HCT116 (cell line): Measurements from ENCODE around the gene BBLN.

Source experiments
- CEBPB ChIP-seq: IDR thresholded peaks from 2 replicates; pipeline ENCODE4 v1.6.1; 2012; ENCODE audit warnings: low read depth
- CTCF ChIP-seq, 3 experiments: fragments of 200-600 bp in 1 of 3; sonication (generic) in 1 of 3; IDR thresholded peaks in 2 of 3; conservative IDR thresholded peaks in 1 of 3; 2 replicates each; pipeline ENCODE4 v1.5.1; 2012 to 2017; ENCODE audit warnings: low read depth in 2 of 3, low read length in 2 of 3, antibody characterized with exemption in 1 of 3, borderline replicate concordance in 1 of 3, control low read depth in 1 of 3, mild to moderate bottlenecking in 1 of 3, mixed read lengths in 1 of 3, mixed run types in 1 of 3, moderate library complexity in 1 of 3; ENCODE audit not compliant: insufficient read depth in 1 of 3
- EZH2 ChIP-seq: fragments of 200-600 bp; sonication (generic); IDR thresholded peaks from 2 replicates; pipeline ENCODE4 v1.6.1; 2017; ENCODE audit warnings: antibody characterized with exemption, mixed run types
- POLR2A ChIP-seq: IDR thresholded peaks from 2 replicates; pipeline ENCODE4 v1.7.0; 2011; ENCODE audit warnings: borderline replicate concordance; ENCODE audit not compliant: insufficient read depth, insufficient read length; ENCODE audit errors: extremely low read depth
- RAD21 ChIP-seq: IDR thresholded peaks from 2 replicates; pipeline ENCODE4 v1.6.1; 2012; ENCODE audit warnings: low read depth, mild to moderate bottlenecking
- SP1 ChIP-seq: IDR thresholded peaks from 2 replicates; pipeline ENCODE4 v1.6.1; 2012; ENCODE audit warnings: low read depth
- TCF7L2 ChIP-seq: IDR thresholded peaks from 2 replicates; pipeline ENCODE4 v1.7.0; 2011; ENCODE audit warnings: borderline replicate concordance, inconsistent platforms; ENCODE audit not compliant: insufficient read depth, insufficient read length; ENCODE audit errors: extremely low read depth
- ZFX ChIP-seq: fragments of 450-650 bp; IDR thresholded peaks from 2 replicates; pipeline ENCODE4 v1.6.1; 2017
- ZNF274 ChIP-seq: fragments of 200-500 bp; sonication (Bioruptor generic); IDR thresholded peaks from 2 replicates; pipeline ENCODE4 v1.6.1; 2014; ENCODE audit warnings: mild to moderate bottlenecking, low read depth, low read length, inconsistent platforms
- TF ChIP-seq, protein P1 (sequence below): IDR thresholded peaks from 2 replicates; pipeline ENCODE4 v1.6.1; 2012; ENCODE audit warnings: low read depth

DNA sequence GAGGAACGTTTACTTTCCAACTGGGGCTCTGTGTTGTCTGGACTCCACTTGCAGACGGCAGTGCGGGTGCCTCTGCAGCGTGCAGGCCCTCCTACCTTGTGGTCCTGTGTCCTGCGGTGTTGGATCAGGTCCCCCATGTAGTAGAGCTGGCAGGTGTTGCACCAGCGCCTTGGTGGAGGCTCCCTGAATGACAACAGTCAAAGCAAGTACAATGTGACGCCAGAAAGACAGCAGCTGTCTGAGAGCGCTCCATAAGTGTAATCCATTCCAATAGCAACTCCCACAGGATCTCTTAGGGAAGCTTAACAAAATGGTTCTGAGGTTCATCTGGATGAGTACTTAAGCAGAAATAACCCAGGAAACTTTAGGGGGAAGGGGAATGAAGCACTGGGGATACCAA, 9.9 kb downstream of the BBLN start:
- TF ChIP-seq RAD21: no peak
- TF ChIP-seq CTCF (IDR thresholded peaks at IDR 0.05 in 2 of 3, conservative IDR thresholded peaks at IDR 0.05 in 1 of 3; ENCODE audit: borderline replicate concordance in 1 of 3, insufficient read depth in 1 of 3, low read depth in 2 of 3, low read length in 2 of 3): no peak
- TF ChIP-seq POLR2A: no peak
- TF ChIP-seq ZNF274: no peak
- TF ChIP-seq CEBPB: no peak
- TF ChIP-seq, protein P1, sequence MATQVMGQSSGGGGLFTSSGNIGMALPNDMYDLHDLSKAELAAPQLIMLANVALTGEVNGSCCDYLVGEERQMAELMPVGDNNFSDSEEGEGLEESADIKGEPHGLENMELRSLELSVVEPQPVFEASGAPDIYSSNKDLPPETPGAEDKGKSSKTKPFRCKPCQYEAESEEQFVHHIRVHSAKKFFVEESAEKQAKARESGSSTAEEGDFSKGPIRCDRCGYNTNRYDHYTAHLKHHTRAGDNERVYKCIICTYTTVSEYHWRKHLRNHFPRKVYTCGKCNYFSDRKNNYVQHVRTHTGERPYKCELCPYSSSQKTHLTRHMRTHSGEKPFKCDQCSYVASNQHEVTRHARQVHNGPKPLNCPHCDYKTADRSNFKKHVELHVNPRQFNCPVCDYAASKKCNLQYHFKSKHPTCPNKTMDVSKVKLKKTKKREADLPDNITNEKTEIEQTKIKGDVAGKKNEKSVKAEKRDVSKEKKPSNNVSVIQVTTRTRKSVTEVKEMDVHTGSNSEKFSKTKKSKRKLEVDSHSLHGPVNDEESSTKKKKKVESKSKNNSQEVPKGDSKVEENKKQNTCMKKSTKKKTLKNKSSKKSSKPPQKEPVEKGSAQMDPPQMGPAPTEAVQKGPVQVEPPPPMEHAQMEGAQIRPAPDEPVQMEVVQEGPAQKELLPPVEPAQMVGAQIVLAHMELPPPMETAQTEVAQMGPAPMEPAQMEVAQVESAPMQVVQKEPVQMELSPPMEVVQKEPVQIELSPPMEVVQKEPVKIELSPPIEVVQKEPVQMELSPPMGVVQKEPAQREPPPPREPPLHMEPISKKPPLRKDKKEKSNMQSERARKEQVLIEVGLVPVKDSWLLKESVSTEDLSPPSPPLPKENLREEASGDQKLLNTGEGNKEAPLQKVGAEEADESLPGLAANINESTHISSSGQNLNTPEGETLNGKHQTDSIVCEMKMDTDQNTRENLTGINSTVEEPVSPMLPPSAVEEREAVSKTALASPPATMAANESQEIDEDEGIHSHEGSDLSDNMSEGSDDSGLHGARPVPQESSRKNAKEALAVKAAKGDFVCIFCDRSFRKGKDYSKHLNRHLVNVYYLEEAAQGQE: no peak
- TF ChIP-seq EZH2: no peak
- no peak for TF ChIP-seq TCF7L2
- no peak for TF ChIP-seq ZFX
- TF ChIP-seq SP1: no peak
